ENCODE measurements around the gene VDAC1.
"Not testable (repeated sequence)": the region's sequence is repeated elsewhere in the genome, so short reads cannot be mapped to it uniquely, and the experiment has no call there.

Gene VDAC1

DNA sequence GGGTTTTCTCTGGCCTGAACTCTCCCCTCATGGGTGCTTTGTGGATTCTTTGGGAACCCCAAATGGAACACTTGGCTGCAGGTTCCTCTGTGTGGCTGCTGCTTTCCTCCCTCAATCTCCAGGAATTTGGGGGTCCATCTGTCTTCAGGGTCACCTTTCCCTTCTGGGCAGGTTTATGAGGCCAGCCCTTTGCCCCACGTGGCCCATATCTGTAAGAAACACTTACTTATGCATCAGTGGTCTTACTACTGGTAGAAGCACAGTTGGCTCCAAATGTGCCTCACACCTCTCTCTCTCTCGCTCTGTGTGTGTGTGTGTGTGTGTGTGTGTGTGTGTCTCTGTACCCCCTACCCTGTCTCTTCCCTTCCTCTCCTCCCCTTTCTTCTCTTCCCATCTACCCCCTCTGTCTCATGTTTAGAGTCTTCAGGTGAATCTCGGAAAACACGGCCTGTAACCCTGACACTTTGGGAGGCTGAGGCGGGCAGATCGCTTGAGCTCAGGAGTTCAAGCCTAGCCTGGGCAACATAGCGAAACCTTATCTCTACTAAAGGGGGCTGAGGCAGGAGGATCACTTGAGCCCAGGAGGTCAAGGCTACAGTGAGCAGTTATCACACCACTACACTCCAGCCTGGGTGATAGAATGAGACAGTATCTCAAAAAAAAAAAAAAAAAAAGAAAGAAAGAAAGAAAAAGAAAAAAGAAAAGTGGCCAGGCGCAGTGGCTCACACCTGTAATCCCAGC, 63.1 kb downstream of the VDAC1 start:
- DNase-seq (ENCODE audit: low spot score): no peak

DNA sequence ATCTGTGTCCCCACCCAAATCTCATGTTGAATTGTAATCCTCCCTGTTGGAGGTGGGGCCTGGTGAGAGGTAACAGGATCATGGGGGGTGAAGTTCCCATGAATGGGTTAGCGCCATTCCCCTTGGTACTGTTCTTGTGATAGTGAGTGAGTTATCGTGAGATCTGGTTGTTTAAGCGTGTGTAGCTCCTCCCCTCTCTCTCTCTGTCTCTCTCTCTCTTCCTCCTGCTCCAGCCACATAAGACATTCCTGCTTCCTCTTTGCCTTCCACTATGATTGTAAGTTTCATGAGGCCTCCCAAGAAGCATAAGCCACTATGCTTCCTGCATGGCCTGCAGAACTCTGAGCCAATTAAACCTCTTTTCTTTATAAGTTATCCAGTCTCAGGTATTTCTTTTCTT, 65.1 kb downstream of the VDAC1 start:
- DNase-seq (ENCODE audit: low spot score): no peak

DNA sequence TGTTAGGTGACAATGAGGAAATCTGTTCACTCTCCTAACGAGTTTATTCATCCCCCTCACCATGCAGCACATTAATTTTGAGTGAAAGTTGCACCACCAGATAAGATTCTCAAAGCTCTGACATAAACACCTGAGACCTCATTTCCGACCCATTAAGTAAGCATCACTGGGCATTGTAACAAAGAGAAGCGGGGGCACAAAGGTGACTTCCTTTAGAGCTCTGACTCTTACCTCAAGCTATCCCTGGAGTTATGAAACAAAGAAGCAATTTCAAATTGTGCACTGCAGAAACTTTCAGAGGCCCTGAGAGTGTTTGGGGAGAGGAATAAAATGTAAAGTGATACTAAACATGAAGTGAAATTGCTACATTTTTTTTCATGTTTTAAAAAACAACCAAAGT, 65.8 kb downstream of the VDAC1 start:
- DNase-seq (ENCODE audit: low spot score): no peak

DNA sequence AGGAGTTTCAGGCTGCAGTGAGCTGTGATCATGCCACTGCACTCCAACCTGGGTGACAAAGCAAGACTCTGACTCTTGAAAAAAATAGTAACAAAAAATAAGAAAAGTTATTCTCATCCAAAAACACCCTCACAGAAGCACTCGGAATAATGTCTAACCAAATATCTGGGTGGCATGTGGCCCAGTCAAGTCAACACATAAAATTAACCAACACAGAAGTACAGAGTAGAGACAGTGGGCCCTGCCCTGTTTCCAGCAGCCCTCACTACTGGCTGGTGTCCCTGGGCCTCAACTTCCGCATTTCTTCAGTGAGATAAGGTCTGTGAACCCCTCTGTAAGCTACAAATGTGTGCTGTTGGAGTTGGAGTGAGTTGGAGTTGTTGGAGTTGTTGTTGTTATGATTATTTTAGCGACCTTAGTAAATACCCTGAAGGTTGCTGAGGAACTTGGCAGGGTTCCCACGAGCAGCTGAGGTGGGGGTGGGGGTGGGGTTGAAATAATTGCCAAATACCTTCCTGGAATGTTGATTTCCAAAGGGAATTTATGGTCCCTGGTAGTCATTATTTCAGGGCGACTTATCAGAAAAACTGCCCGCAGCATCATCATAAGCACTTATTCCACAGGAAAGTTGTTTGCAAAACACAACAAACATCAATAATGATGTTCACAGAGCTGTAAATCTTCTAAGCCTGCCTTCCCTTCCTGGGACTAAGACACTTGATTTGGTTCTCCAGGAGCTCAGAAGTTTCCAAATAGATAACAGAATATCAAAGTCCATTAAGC, 66.5 kb downstream of the VDAC1 start:
- DNase-seq (ENCODE audit: low spot score): no peak

DNA sequence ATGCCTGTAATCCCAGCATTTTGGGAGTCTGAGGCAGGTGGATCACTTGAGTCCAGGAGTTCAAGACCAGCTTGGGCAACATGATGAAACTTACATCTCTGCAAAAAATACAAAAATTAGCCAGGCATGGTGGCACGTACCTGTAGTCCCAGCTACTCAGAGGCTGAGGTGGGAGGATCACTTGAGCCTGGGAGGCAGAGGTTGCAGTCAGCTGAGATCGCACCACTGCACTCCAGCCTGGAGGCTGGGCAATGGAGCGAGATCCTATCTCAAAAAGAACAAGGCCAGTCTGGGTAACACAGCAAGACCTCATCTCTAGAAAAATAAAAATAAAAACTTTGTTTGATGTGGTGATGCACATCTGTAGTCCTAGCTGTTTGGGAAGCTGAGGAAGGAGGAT, 67.1 kb downstream of the VDAC1 start:
- not testable (repeated sequence) for DNase-seq (ENCODE audit: low spot score)

DNA sequence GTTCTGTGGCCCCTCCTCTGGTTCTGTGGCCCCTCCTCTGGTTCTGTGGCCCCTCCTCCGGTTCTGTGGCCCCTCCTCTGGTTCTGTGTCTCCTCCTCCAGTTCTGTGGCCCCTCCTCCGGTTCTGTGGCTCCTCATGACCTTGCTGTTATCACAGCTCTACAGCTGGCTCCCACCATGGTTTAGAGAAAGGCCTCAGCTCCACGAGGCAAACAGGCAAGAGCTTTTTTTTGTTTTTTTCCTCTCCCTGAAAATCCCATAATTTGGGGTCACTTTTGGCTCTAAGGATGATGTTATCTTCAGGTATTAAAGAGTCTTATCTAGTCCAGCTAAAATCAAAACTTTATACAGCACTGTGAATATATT, 68.1 kb downstream of the VDAC1 start:
- no peak for DNase-seq (ENCODE audit: low spot score)

DNA sequence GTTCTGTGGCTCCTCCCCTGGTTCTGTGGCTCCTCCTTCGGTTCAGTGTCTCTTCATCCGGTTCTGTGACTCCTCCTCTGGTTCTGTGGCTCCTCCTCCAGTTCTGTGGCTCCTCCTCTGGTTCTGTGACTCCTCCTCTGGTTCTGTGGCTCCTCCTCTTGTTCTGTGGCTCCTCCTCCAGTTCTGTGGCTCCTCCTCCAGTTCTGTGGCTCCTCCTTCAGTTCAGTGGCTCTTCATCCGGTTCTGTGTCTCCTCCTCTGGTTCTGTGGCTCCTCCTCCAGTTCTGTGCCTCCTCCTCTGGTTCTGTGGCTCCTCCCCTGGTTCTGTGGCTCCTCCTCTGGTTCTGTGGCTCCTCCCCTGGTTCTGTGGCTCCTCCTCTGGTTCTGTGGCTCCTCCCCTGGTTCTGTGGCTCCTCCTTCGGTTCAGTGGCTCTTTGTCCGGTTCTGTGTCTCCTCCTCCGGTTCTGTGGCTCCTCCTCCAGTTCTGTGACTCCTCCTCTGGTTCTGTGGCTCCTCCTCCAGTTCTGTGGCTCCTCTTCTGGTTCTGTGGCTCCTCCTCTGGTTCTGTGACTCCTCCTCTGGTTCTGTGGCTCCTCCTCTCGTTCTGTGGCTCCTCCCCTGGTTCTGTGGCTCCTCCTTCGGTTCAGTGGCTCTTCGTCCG, 68.7 kb downstream of the VDAC1 start:
- DNase-seq (ENCODE audit: low spot score): not testable (repeated sequence)

DNA sequence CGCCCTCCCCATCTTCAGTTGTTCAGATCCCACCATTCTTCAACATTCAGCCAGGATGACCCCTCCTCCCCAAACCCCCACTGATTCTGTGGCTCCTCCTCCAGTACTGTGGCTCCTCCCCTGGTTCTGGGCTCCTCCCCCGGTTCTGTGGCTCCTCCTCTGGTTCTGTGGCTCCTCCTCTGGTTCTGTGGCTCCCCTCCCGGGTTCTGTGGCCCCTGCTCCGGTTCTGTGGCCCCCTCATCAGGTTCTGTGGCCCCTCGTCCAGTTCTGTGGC, 69.2 kb downstream of the VDAC1 start:
- no peak for DNase-seq (ENCODE audit: low spot score)

DNA sequence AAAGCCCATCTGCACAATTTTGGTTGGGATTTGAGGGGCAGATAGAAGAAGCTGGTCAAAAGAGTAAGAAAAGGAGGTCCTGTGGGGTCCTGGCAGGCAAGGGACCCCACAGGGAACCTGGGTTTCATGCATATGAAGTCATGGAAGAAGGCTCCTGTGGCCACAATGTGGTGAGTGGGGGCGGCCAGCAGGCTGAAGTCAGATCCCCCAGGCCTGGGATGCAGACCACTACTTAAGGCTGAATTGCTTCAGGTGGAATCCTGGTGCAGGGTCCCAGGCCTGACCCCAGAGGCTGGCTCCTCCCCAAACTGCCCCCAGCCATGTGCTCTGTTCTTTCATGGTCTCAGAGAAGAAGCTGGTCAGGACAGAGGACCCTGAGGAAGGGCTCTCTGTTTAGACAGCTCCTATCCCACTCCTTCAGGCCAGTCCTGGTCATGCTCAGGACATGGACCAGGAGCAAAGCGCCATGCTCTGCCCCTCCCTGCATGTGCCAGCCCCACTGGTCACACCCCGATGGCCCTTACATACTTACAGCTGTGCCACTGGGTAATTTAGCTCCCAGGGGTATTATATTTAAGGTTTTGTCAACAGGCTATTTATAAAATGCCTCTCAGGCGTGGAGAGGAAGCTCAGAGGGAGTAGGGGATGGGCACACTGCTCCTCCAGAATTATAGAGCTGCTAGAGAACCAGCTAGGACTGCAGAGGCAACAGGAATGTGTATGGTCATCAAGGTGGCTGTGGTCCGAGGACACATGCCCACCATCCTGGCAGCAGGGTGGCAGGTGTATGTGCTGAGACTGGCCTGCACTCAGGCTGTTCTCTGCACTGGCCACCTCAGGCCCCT, 69.7 kb downstream of the VDAC1 start:
- no peak for DNase-seq (ENCODE audit: low spot score)

DNA sequence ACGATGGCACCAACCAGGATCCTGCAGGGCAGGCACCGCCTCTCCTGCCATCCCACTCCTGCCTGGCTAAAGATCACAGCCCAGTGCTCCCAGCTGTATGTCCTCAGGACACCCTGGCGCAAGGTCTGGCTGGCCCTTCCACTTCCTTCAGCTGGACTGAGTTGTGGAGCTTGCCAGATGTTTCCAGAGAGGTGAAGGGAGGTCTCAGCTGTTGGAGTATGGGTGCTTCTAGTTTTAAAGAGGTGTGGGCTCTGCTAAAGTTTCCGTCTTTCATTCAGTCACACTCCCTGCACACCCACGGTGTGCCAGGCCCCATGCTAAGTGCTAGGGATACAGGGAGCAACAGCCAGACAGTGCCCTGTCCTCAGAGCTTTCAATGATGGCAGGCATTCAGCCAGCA, 70.5 kb downstream of the VDAC1 start:
- DNase-seq (ENCODE audit: low spot score): no peak

DNA sequence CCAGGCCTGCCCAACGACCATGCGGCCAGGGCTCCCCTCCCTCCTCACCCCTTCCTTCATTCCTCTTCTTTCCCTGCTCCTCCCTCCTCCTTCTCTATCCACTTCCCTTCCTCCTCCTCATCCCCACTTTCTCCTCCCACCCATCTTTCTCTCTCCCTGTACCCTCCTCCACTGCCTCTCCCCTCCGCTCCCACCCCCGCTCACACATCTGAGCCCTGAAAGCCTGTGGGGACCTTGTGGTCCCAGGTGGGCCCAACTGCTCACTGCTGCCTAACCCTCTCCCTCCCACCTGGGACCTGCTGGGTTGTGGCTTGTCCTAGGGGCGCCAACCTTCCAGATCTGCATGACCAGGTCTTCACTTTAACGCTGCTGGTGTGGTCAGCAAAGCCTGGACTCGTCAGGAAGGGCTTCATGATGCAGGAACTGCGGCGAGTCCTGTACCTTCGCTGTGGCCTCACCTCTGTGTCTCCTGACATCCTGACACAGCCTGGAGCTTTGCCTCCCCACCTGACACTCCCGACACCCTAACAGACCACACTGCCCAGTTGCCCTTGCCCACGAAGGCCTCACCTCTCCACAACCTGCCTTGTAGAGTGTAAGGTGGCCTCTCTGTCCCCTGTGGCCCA, 71.0 kb downstream of the VDAC1 start:
- DNase-seq (ENCODE audit: low spot score): no peak

DNA sequence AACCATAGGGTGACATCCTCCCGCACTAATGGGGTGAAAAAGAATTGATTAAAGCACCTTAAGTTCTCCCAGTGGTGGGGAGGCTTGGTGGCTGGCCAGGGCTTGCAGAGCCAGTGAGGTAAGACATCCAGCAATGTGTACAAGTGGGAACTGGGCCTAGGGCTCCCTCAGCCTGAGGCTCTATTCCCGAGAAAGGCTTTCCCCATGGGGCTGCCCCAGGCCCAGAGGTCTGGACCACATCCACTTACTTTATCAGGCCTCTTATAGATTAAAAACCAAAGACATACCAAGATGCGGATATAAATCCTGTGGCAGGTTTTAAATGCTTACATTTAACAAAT, 71.6 kb downstream of the VDAC1 start:
- DNase-seq (ENCODE audit: low spot score): no peak

DNA sequence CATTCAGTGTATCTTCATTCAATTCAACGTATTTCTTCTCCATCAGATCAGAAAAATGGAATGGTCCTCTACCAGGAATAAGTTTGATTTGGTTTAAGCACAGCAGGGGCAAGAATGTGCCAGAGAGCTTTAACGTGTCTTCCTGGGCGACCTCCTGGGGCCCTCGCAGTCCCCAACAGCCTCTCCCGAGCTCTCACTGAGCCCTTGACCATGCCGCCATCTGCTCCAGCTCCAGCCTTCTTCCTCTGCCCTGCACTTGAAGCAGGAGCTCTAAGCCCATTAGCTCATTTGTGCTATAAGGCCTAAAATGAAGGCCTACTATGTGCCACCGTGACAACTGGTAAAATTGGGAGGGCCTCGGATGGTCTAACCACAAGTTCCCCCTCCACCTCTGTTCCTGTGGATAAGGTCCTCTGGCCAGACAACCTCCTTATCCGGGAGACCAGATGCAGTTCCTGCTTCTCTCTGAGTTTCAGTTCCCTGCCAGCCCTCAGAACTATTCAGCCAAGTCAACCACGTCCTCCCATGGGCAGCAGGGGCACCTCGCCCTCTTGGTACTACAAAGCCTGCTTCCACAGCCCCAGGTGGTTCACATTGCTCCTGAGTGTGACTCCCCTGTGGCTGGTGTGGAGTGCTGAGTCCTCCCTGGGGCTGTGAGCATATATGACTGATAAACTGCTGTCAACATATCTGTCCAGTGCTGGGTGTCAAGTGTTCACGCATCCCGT, 72.2 kb downstream of the VDAC1 start:
- no peak for DNase-seq (ENCODE audit: low spot score)

DNA sequence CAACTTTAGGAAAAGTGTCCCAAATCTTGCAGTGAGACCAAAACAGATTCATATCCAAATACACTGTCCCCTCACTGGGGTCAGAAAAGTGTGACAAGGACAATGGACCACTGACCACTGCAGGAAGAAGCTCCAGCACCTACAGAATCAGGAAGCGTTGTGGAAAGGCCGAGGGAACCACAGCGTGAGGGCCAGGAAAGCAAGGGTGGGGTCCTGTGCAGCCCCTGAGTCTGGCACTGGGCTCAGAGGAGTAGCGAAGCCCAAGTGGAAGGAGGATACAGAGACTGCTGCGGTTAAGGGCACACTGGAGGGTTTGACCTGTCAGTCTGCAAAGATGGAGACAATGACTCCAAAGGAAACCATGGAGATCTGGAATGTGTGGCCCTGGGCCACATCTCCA, 73.2 kb downstream of the VDAC1 start:
- no peak for DNase-seq (ENCODE audit: low spot score)

DNA sequence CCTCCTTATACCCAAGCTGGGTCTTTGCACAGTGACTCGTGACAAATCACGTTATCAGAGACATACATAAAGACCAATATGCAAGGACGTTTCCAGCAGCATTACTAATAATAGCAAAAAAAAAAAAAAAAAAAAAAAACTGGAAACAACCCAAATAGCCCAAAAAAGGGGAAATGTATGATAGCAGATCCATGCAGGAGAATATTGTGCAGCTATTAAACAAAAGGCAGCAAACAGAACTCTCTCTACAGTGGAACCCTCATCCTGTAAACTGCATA, 74.0 kb downstream of the VDAC1 start:
- no peak for DNase-seq (ENCODE audit: low spot score)

DNA sequence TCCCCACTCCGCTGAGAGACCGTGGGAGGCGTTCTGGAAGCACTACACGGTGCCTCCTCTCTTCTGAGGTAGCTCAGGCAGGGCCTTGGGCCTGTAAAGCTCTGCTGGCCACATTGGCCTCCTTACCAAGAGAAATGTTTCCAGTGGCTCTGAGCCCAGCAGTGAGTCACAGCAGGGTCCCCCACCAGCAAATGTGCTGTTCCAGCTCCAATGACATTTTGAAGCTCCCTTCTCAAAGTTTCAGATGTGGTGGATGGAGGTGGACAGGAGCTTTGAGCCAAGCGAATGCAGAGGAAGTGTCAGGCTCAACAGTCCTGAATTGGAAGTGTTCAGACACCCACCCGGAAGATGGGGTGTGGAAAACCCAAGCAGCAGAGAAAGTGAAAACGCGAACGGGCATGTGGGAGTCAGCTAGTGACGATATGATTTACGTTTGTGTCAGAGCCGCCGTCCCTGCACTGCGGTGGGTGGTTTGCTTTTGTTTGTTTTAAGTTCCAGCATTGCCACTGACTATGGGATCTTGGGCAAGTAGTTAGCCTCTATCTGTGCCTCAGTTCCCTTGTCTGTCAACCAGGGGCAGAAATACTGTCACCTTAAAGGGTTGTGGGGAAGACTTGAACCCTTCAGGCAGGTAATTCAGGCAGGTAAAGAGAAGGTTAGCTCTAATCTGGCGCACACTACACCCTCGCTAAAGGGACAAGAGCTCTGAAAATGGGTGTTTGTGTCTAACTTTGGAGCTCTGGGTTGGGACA, 74.5 kb downstream of the VDAC1 start:
- DNase-seq (ENCODE audit: low spot score): no peak

DNA sequence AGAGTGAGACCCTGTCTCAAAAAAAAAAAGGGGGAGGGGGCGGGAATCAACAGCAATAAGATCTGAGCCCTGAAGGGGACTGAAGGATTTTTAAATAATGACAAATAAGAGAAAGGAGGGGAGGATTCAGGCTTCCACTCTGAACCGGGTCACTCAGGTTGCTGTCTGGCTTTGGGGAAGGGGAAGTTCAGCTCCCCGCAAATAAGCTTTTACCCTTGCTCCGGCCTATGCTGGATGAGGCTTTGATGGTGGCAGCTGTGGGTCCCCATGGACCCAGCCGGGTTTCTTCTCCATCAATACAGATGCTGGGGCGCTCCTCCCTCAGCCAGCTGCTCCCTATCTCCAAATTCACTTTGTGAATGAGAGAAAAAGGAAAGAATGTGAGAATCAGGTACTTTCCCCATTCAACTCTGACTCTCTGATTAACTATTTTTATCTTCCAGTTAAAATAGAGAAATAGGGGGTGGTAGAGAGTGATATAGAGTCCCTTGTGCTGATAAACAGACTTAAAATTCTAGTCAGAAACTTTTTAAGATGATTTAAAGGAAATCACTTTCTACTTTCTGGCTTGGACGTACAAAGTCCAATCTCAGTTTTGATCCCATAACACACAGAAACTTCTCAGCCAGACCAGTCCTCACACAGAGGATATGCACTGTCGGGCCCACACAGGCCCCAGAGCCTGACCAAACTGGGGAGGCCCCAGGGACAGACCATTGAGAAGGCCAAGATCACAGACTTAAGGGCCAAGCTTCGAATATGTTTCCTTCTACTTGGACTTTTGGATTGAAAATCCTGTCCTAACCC, 76.0 kb downstream of the VDAC1 start:
- no peak for DNase-seq (ENCODE audit: low spot score)

DNA sequence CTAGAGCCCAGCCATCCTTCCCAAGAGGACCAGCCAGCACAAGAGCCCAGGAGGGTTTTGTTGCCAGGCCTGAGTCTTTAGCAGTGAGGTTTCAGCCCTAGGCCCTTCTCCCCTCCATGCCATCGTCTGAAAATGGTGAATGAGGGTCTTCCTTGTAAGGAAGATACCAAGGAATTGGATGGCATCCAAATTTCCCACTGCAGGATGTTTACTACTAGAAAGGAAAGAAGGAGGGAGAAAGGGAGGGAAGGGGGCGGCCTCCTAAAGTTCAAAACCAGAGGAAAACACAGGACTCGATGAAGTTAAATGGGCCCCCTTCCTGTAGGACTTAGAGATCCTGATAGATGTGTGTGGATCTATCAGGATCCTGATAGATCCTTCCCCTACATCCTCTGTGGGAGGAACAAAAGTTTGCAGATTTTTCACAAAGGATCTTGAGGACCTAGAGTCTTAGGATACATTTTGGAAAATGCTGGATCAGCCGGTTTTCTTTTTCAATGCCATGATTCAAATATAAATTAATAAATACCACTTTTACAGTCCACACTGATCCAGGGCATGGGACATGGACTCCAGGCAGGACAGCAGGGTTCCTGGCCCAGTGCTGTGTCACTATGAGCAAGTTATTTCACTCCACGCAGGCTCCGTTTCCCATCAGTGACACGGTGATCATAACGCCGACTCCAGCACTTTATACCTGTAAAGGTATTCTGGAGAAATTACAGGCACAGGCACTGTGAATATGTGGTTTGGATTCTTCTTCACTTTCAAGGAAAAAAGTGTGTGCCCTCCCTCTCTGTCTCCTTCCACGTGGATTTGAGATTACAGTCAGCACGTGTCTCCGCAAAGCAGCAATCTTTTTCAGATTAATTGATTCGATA, 77.2 kb downstream of the VDAC1 start:
- DNase-seq (ENCODE audit: low spot score): no peak
